SKM-1 (cell line): Measurements from ENCODE around the gene POLR1A.
"Not testable (repeated sequence)": the region's sequence is repeated elsewhere in the genome, so short reads cannot be mapped to it uniquely, and the experiment has no call there.

Experiments used
- DNase-seq: peaks from one replicate; lab custom pipeline; 2025; ENCODE audit not compliant: unreplicated experiment; lab: John Stamatoyannopoulos, UW

POLR1A gene

DNA sequence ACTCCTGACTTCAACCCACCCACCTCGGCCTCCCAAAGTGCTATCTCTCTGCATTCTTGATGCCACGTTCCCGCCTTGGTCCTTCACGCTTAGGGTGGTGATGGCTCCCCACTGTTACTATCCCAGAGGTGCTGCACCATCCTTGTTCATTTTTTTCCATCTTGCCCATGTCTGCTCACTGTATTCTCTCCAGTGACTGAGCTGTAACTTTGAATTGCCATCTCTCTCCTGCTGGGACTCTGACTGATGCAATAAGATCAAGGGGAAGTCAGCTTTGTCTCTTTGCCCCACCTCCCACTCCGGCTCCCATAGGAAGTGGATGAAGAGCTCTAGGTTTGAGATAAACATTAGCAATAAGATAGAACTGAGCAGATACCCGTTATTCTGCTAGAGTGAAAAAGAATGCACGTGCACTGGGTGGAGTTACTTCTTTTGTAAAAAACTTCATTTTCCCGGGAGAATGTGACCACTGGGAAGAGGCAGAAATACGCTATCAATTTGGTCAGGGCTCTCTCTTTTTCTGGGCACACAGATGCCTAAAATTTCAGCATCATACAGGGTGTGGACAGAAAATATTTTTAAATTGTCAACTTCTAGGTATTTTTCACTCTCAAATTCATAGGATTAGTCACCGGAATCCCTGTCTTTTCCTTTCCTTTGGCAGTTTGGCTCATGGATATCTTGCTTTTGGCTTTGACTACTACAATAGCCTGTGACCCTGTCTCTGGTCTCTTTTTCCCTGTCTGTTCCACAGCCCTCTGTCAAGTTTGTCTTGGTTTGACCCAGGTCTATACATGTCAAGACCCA is 105.4 kb downstream of the POLR1A start:
- peak; percentile 23 for DNase-seq

DNA sequence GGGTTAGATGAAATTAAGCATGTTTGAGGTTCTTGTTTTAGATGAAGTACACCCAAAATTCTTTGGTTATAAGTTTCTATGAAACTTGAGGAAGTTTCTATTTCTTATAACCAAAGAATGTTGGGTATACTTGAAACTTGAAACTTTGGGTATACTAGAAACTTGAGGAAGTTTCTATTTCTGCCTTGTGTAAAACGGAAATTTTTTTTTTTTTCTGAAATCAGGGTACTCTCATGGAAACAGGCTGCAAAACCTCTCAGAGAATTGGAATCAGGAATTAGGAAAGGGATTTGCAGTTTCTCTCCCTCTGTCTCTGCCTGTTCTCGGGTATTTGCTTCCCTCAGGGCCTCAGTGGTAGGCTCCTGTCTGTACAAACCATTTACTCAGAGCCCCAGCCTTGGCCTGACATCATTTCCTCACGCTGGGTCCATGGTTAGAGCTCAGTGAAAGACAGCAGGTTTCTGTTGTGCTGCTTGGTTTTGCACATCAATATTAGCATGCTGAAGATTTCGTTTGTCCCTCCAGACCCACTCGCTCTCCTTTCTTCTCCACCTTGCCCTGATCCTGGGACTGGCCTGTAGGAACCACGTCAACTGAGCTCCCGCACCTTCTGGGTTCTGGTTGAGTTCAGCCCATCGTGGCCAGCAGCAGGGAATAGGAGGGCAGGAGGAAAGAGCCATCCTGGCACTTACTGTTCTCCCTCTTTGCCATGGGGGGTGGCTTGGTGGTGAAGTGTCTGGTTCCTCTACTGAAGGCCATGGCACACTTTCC is 106.4 kb downstream of the POLR1A start:
- DNase-seq, result peak; percentile 47

DNA sequence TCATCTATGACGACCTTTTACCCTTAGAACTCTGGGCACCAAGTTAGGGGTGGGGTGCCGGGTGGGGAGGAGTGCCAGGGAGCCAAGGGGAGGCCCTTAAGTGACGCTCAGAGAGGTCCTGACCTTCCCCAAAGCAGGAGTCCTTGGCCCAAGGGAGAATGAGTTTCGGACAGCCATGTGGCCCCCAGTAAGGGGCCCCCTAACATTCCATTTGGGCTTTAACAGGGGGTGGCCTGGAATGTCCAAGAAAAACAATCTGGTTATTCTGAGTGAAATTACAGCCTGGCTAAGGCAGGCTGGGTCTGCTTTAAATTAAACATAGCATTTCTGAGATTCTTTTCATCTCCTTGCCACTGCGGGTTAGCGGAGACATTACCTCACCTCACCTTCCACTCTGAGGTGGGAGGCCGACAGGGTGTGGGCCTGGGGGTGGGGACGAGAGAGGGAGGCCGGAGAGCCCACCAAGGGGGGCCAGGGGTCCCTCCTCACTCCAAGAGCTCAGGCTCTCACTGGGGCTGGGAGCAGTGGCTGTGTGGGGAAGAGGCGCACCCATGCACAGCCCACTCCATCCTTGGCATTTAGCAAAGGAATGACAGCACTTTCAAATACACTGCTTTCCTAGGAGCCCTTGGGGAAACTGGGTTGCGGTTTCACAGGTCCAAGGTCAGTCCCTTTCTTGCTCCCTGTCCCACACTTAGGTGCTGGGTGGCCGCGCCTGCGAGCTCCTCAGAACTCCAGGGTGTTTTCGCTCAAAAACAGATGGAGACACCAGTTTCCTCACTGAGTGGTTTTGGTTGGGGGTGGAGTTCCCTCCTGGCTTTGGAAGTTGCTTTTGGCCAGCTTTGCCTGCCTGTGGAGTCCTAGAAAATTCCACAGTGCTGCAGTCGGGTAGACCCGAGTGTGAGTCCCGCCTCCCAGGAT is 107.4 kb downstream of the POLR1A start:
- DNase-seq, result no peak

DNA sequence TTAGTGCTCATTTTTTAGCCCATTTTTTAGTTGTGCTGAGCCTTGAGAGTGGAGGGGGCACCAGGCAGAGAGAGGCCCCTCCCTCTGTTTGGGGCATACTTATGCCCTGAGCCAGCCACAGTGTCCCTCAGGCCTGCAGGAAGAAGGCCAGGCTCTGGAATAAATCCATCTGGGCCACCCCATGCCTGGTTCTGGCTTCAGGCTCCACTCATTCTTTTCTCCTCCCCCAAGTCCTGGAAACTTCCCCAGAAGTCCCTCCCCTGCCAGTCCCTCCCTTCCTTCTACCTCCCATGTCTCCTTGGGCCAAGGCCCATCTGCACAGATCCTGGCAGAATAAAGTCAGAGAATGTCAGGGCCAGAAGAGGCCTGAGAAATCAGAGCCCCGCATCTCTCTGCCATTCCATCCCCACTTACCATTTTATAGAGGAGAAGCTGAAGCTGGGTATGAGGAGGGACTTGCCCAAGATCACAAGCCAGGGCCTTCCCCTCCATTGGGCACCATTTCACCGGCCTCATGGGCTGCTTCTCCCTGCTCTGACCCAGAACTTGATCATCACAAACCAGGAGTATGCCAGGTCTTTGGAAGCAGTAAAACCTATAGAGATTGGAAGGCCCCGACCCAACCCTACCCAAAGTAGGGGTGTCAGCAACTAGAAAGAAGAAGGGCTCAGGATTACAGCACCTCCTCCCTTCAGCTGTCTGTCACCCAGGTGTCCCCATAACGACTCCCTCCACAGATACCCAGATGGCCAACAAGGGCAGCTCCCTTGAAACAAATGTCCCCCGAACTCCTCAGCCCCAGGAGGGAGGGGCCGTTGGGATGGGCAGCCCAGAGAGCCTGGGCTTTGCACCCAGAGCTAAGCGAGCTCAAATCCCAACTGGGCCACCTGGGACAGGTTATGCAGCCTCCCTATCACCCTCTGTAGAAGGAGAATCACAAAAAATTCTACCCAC is 108.4 kb downstream of the POLR1A start:
- no peak for DNase-seq

DNA sequence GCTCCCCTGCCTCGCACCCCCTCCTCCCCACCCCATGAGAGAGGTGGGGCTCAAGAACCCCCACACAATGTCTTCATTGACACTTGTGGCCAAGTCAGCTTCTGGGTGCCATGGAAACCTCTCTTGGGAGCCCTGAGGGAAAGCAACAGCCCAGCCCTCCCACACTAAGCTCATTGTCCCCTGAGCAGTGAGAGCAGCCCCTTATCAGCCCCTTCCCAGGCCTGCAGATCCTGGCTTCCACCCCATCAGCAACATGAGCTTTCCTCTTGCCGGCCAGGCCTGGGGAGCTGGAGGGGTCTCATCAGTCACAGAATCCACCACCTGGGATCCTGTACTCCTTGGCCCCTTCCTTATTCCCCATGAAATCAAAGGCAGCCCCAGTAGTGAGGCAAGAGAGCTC is 109.1 kb downstream of the POLR1A start:
- no peak for DNase-seq

DNA sequence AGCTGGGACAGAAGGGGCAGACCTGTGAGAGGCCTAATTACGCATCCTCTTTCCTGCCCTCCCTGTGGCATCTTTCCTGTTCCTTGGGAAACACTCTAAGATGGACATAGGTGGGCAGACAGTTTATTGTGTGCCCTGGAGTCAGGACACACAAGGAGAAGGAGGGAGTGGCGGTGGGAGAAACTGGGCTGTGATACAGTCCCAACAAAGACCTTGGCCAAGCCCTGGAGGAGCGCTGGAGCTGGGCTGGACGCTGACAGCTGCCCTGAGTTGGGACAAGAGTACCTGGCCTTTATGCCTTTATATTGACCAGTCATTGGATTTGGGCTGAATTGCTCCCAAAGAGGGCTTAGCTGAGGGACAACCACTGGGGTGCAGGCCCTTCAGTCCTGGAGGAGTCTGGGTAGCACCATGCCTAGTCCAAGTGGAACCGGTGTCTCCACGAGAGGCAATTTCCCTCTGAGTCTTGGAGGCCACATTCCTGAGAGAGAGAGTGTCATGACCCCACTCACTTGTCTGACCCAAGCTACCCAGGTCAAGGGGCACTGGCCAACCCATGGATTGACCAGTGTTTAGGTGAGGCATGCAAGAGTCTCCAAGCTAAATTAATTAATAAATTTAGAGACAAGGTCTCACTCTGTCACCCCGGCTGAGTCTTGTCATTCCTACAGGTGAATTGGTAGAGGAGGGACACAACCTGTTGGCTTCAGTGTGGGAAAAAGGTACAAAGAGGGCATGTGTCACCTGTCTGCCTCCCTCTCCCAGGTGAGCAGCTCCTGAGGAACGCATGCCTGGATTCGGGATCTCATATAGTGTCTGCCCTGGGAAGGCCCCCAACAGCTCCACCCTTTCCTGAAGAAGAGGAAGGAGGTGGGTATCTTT is 109.8 kb downstream of the POLR1A start:
- DNase-seq, result no peak

DNA sequence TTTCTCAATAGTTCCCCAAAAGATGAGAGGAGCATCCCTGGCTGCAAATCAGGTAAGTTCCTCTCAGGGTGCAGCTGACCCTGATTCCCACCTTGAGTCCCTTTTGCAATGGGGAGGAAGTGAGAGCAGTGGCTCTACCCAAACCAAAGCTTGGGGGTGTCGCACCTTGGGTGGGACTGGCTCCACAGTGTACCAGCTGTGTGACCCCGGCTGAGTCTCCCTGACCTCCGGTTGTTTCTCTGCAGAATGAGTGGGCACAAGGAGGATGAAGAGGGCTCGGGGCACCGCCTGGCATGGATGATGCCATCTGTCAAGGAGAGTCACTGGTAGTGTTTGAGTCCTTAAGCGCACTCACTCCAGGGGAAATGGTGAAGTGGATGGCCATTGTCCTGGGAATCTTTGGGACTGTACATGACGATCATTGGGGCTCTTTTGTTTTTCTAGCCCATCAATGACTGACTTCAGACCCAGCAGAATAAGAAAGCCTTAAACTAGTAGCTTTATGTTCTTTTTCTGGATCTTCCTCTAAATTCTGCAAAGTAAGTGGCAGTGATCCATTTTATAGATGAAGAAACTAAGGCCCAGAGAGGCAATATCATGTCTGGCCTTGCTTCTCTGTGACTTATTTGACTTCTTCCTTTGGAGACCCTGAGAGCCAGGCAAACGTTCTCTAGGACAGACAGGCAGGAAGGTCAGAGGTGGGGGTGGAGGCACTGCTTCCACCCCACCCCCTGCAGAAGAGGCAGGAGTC is 110.6 kb downstream of the POLR1A start:
- no peak for DNase-seq

DNA sequence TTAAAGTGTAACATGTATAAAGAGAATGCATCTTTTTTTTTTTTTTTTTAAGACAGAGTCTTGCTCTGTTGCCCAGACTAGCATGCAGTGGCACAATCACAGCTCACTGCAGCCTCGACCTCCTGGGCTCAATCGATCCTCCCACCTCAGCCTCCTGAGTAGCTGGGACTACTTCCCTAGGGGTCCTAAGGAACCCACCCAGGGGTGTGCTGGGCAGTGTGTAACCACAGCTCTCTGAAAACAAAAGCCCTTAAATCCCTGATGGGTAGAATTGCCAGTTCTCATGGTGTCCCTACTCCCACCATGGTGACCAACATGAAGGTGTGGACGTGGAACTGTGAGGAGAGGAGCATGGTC is 111.3 kb downstream of the POLR1A start:
- DNase-seq, result no peak

DNA sequence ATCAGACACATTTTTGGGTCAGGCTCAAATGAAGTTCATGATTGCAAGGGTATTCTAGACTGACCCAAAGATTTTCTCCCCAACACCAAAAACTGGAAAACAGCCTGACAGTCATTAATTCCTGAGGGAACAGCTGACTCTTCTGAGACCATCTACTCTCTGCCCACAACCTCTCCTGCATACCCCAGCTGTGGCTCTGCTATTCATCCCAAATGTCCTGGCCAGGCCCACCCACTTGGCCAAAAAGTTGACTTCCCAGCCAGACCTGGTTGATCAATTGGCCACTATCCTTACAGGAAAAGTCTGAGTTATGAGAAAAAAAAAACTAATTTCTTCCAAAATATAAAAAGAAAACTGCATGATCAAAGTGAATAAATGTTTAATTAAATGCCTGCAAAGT is 113.1 kb downstream of the POLR1A start:
- no peak for DNase-seq

DNA sequence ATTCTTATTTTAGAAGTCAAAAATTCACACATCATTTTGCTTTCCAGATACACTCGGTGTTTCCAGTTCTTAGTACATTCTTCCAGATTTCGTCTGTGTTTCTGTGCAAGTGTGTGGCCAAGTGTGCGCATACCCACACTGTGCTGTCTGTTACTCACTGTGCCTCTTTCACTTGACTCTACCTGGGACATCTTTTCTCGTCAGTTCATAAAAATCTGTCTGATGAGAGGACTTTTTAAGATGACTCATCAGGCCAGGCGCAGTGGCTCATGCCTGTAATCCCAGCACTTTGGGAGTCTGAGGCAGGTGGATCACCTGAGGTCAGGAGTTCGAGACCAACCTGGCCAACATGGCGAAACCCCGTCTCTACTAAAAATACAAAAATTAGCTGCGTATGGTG is 113.6 kb downstream of the POLR1A start:
- not testable (repeated sequence) for DNase-seq

DNA sequence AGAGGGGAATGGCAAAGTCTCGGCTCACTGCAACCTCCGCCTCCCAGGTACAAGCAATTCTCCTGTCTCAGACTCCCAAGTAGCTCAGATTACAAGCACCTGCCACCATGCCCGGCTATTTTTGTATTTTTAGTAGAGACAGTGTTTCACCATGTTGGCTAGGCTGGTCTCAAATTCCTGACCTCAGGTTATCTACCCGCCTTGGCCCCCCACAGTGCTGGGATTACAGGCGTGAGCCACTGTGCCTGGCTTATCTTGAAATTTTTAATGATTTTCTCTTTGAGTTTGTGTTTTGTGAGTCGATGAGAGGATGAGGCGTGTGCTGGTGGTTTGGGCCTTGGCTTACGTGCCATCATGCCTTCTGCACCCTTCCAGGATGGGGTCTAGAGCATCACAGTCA is 115.6 kb downstream of the POLR1A start:
- no peak for DNase-seq

DNA sequence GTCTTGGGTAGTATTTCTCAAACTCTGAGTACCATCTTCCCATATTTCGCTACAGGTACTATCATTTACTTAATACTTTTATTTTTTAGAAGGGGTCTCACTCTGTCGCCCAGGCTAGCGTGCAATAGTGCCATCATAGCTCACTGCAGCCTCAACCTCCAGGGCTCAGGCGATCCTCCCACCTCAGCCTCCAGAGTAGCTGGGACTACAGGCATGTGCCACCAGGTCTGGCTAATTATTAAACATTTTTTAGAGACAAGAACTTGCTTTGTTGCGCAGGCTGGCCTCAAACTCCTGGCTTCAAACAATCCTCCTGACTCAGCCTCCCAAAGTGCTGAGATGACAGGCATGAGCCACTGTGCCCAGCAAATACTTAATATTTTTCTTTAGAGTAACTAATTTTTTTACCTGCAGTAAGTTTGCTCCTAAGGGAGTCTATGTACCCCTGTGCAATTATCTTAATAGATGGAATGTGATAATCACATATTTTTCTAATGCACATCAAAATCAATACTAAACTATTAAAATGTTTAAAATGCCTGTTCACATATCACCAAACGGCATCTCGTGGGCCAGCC is 116.3 kb downstream of the POLR1A start:
- DNase-seq, result no peak

DNA sequence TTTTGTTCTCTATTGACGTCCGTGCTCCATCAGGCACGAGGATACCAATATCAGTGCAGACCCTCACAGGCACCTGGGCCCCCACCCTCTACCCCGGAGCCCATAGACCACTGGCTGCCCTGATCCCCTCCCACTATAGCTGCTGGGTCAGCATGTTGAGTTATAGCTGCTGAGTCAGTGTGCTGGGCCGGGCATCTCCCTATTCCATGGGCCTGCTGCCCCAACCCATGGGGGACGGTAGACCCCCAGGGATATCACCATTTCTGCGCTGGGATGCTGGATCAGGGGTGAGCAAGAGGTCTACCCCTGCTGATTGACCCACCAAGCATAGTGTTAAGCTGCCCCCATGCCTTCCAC is 116.8 kb downstream of the POLR1A start:
- DNase-seq, result no peak

DNA sequence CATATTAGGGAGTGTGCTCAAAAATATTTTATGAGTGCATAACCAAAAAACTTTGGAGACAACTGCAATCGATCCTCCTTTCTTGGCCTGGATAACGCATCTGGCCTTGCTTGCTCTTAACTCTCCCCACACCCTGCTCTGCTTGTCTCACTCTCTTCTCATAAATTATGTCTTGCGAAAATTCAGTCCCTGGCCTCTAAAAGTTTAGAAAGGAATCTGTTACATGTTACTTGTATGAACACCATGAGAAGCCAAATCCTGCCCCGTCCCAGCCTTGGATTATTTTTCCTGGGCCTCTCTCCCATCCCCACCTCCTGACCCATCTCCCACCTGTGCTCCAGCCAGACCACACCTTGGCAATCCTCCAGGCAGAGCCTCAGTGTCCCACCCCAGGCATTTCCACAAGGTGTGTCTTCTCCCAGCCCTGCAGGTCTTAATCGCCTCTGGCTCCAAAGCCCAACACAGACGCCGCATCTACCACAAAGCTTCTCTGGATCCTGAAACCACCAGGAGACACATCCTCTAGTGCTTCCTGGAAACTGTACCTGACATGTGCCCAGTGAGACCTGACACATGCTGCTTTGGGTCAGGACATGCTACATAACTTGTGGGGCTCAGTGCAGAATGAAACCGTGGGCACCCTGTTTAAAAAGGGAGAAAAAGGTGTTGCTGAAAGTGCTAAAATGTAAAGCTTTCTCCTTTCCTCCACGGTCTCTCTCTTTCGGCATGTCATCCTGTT is 117.3 kb downstream of the POLR1A start:
- no peak for DNase-seq

DNA sequence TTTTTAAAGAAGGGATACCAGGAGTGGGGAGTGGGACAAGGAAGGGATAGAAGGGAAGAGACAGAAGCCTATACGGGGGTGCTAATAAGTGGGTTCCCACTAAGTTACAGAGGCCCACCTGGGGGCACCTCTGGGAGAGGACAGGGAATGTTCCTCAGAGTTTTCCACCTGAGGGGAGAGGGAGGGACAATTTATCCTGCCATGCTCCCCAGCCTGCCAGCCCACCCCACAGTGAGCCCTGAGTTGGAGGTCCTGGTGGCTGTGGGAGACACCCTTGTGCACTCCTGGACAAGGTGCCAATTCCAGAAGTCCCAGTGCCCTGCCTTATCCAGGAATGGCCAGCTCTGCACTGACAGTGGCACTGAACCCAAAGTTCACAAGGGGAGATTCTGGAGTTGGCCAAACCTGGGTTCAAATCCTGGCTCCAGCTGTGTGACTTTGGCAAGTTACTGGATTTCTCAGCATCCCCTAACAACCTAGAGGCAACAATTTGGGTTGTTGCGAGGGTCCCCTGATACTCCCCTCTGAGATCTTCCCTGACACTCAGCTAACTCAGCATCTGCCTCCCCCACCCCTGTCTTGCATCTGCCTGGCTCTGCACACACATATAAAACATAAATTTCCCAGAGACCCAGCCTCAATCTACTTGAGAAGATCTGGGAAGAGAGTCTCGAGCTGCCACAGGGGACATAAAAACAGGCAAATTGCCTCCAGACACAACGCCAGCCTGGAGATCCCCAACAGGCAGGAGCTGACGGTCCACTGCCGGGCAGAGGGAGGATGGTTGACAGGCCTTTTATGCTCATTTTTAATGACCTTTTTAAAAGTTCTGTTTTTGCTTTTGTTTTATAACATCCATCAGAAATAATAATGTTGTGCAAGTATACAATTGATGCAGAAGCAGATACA is 118.2 kb downstream of the POLR1A start:
- no peak for DNase-seq

DNA sequence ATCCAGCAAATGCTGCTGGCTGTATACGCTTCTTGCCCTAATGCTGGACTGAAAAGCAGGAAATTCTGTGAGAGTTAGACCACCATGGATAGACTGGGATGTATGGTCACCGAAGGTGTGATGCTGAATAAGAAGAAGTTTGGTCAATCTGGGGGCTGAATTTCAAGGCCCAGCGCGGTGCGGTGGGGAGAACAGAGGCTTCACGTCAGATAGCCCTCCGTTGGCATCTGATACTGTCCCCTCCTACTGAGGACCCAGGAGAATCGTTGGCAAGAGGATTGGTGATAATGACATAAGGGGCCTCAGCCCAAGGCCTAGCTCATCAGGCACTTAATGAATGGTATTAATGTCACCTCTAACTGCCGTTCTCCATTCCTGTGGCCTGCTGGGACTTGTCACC is 119.6 kb downstream of the POLR1A start:
- DNase-seq, result no peak

DNA sequence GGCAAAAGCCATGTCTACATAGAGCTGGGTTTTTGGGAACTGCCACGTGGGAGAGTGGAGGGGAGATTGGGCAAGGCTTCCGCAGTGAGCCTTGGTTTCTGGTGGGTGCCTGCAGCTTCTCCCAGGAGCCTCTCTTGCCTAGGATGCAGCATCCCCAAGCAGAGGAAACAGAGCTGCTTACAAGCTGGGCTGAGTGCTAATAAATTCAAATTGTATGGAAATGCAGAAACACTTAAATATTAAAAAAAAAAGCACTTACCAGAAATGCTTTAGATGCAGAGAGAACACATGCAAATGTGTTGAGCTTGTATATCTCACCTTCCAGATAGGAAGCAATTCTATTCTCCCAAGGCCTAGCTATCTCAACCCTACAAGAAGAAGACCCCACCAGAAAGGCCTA is 120.9 kb downstream of the POLR1A start:
- no peak for DNase-seq
